Gastroesophageal sphincter (tissue), 3 donors: ENCODE measurements around the gene HMGN1.

Experiments used
- CTCF ChIP-seq, 4 experiments: fragments of 200-600 bp in 2 of 4; fragments of 450-650 bp in 2 of 4; sonication (generic) in 1 of 4; IDR thresholded peaks; one replicate each; pipeline ENCODE4 v1.5.1; 2017 to 2019; ENCODE audit warnings: antibody characterized with exemption in 4 of 4, mild to moderate bottlenecking in 2 of 4, moderate library complexity in 2 of 4
- POLR2A ChIP-seq, 2 donors: fragments of 450-650 bp; IDR thresholded peaks; one replicate each; pipeline ENCODE4 v1.6.1; 2017; ENCODE audit warnings: antibody characterized with exemption in 2 of 2, mild to moderate bottlenecking in 2 of 2, moderate library complexity in 1 of 2
- POLR2AphosphoS5 ChIP-seq: sonication (generic); formaldehyde crosslinking; IDR thresholded peaks from one replicate; pipeline ENCODE4 v1.6.1; 2017; ENCODE audit warnings: antibody characterized with exemption

DNA sequence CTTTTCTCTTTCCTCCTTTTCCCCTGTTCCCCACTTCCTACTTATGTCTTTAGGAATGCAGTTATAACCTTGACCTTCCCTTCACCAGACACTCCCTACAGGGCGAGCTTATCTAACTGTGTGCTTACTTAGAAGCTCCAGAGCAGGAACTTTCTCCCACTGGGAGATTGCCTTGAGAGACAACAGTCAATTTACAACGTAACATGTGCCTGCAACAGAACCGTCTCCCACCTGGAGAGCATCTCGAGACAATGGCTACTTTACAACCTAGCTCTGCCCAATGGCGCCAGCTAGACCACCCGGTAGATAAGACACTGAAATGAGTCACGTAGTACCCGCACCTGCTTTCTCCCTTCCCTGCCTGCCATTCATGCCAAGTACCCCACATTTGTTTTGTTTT, 16.7 kb downstream of the HMGN1 start:
- TF ChIP-seq POLR2A (IDR thresholded peaks at IDR 0.05) (no peak), CTCF (IDR thresholded peaks at IDR 0.05) (no peak), POLR2AphosphoS5 (no peak)
